Activated naive CD4-positive, alpha-beta T cell treated with anti-CD3 and anti-CD28 coated beads for 36 hours (primary cell): ENCODE data around the gene C16orf86. TPM values are rescaled to one million over a fixed set of nuclear protein-coding genes. Genes with fewer than 3 reads are reported as not detected.

ENCODE experiments used
- CTCF ChIA-PET: fragments of 350-600 bp; sonication (Branson Sonifier 250); formaldehyde crosslinking; loops from one replicate; lab custom pipeline; 2021; ENCODE audit warnings: antibody characterized with exemption; lab: Charles Lee
- DNase-seq: peaks from one replicate; pipeline ENCODE4 v3.0.0-alpha.2; 2020
- H3K27ac Mint-ChIP-seq: one replicate; pipeline ENCODE4 v1.8.0; 2021; ENCODE audit warnings: mild to moderate bottlenecking, mixed read lengths
- H3K27me3 Mint-ChIP-seq: one replicate; pipeline ENCODE4 v1.8.0; 2021; ENCODE audit warnings: low read depth, mixed read lengths
- H3K36me3 Mint-ChIP-seq: one replicate; pipeline ENCODE4 v1.8.0; 2021; ENCODE audit warnings: low read depth, mixed read lengths
- H3K4me1 Mint-ChIP-seq: one replicate; pipeline ENCODE4 v1.8.0; 2021; ENCODE audit warnings: low read depth, mixed read lengths
- H3K4me3 Mint-ChIP-seq: one replicate; pipeline ENCODE4 v1.8.0; 2021; ENCODE audit warnings: mild to moderate bottlenecking, moderate library complexity, mixed read lengths
- H3K9me3 Mint-ChIP-seq: one replicate; pipeline ENCODE4 v1.8.0; 2021; ENCODE audit warnings: mixed read lengths
- intact Hi-C: fragments of 100-400 bp; cut with micrococcal nuclease; formaldehyde crosslinking; loops from one replicate; pipeline ENCODE4 v1.15.1; 2023
- total RNA-seq, 2 experiments: library from RNA; stranded (reverse); gene quantifications; one replicate each; pipeline ENCODE4 v1.2.3, GENCODE V29; 2021

The C16orf86 gene
- total RNA-seq: 1 to 10 TPM; 3.2 to 3.6 TPM

DNA sequence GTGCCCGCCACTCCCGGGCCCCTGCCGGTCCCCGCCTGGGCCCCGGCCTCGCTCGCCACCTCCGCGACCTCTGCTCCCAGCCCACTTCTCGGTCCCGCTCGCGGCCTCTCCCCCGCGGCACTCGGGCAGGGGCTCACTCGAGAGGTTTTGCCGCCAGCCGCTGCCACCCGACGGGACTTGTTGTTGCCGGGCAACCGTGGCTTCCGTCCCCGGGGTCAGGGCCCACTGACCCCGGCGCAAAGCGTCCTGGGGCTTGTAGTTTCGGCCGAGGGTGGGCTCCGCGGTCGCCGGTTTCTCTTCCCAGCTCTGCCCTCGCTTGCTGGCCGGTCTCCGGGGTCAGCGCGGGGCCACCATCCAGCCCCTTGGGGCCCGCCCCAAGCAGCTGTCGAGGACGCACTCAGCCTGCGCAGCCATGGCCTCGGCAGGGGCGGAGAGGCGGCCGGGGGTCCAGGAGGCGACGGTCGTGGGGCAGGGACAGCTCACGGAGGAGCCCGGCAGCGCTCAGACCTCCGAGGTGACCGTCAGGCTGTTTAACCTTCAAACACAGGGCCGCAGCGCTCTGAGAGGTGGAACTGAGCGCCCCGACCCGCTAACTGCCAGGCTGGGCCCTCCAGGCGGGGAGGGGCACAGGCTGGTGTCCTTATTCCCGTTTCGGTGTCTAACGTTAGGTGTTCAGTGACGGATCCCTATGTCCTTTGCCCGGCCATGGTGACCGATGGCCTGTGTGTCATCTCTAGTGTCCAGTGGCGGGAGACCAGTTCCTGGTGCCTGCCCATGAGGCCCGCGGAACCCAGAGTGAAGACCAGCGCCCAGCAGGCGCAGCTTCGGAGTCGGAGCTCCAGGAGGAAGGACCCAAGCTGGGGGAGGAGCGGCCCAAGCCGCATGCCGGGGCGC is at the start of gene C16orf86, which contains the start of gene ENKD1:
TSS of gene C16orf86 (plus strand) at position 256 of the 894 bp plus-strand sequence. CDS start at position 413, 157 bp downstream.
TSS of gene ENKD1 (minus strand) at position 192 of the 894 bp plus-strand sequence. CDS start 308 bp downstream, outside the sequence.
- CTCF ChIA-PET: interaction anchor here (0.6 to 13.5 kb wide), 18 partner anchors 8 to 217 kb away, joined by 3 to 131 read pairs (median 4); partner anchors contain the start of genes CARMIL2, CTCF and RANBP10
- Mint-ChIP-seq H3K4me1 (peaks cover 17% of the 10 kb centered on the region), H3K9me3 (no peaks in the 10 kb centered on the region), H3K36me3 (peaks cover 1% of the 10 kb centered on the region), H3K27me3 (no peaks in the 10 kb centered on the region), H3K27ac (peak within 1 kb of the TSS; percentile 30), H3K4me3 (peak within 1 kb of the TSS; percentile 90)
- DNase-seq: peak; percentile 84
- intact Hi-C loops: loop anchor here (1.0 kb wide), 1 partner anchor 139 kb away; the partner anchor contains the start of genes RANBP10 and TSNAXIP1

DNA sequence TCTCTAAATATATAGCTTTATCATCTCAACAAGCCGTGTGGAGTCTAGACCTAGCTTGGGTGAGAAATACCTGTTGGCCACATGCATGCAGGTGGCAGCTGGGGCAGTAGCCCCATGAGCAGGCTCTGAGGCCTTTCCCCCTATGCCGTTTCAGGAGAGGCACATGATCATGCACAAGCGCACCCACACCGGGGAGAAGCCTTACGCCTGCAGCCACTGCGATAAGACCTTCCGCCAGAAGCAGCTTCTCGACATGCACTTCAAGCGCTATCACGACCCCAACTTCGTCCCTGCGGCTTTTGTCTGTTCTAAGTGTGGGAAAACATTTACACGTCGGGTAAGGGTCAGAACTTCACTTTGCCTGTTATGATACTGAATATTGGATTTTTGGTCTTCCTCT is 38.4 kb upstream of the C16orf86 start:
- CTCF ChIA-PET: interaction anchor here (0.6 to 0.8 kb wide), 3 partner anchors 21 to 114 kb away, joined by 3 to 4 read pairs (median 3); no protein-coding TSS in a partner anchor
- intact Hi-C loops: loop anchor here (5.0 kb wide), 1 partner anchor 41 kb away; no protein-coding TSS in a partner anchor
- Mint-ChIP-seq H3K27me3 (no peaks in the 10 kb centered on the region), H3K4me3 (no peak overlapping the region), H3K27ac (no peak overlapping the region), H3K4me1 (no peaks in the 10 kb centered on the region), H3K36me3 (peaks cover 41% of the 10 kb centered on the region), H3K9me3 (no peaks in the 10 kb centered on the region)
- DNase-seq: no peak

DNA sequence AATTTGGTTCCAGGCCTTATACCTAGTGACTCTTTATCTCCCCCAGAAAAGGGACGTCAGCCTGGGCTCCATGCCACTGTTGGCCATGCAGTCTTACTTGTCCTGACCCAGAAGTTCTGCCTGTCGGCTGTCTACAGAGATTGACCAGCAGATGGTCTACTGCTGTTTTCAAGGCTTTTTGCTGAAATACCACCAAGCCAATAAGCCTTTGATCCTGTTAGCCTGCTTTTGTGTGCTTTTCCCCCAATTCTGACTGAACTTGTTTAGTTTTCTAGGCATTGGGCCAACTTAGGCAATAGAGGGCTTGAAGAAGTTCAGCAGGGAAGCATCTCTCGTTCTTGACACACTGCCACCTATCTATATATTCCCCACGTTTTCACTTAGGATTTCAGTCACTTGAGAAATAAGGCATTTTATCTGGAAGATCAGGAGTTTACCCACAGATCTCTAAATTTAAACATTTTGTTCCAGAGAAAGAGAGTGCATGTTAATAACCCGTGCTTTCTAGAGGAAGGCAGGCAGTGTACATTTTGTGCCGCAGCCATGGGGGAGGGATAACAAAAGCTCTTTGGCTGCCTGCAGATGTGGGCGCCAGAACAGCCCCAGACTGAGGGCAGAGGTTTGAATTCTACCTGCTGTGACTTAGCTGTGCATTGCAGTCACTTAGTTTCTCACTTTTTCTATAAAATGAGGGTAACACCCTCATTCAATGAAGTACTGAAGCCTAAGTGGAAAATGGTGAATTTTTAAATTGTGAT is 34.0 kb upstream of the C16orf86 start:
- CTCF ChIA-PET: interaction anchor here (0.5 to 1.8 kb wide), 4 partner anchors 85 to 124 kb away, joined by 3 to 8 read pairs (median 4); no protein-coding TSS in a partner anchor
- H3K9me3 Mint-ChIP-seq: no peaks in the 10 kb centered on the region
- no peak overlapping the region for H3K27ac Mint-ChIP-seq
- H3K4me1 Mint-ChIP-seq: no peaks in the 10 kb centered on the region
- H3K27me3 Mint-ChIP-seq: no peaks in the 10 kb centered on the region
- intact Hi-C loops: no loop called here
- H3K36me3 Mint-ChIP-seq: peaks cover 33% of the 10 kb centered on the region
- DNase-seq: no peak
- H3K4me3 Mint-ChIP-seq: no peak overlapping the region

DNA sequence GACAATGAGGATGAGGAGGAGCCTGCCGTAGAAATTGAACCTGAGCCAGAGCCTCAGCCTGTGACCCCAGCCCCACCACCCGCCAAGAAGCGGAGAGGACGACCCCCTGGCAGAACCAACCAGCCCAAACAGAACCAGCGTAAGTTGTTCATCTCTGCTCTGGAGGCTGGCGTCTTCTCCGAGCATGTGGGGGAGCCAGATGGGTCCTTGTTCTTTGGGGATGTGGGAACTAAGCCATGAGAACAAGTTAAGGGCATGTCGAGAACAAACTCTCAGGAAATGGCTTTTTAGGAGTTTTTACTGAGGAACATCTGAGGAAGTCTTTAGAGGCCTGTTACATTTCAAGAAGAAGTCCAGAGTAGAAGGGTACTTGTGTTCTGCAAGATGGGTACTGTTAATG is 29.9 kb upstream of the C16orf86 start:
- Mint-ChIP-seq H3K9me3 (no peaks in the 10 kb centered on the region), H3K4me3 (no peak overlapping the region), H3K4me1 (no peaks in the 10 kb centered on the region), H3K27ac (peak overlapping the region; percentile 61), H3K27me3 (no peaks in the 10 kb centered on the region), H3K36me3 (peaks cover 19% of the 10 kb centered on the region)
- CTCF ChIA-PET: interaction anchor here (1.1 kb wide), 1 partner anchor 116 kb away, joined by 5 read pairs; no protein-coding TSS in a partner anchor
- no peak for DNase-seq
- intact Hi-C loops: no loop called here

- Mint-ChIP-seq H3K9me3 (no peaks in the 10 kb centered on the region), H3K27ac (no peak overlapping the region), H3K27me3 (no peaks in the 10 kb centered on the region), H3K36me3 (peaks cover 13% of the 10 kb centered on the region), H3K4me1 (no peaks in the 10 kb centered on the region), H3K4me3 (no peak overlapping the region)
- intact Hi-C loops: no loop called here
- DNase-seq: no peak
- CTCF ChIA-PET: interaction anchor here (1.1 to 2.9 kb wide), 2 partner anchors 90 to 117 kb away, joined by 5 to 20 read pairs; no protein-coding TSS in a partner anchor
Observed at GRCh38 chr16:67637625-67638024, 29.0 kb upstream of the C16orf86 start.

GRCh38 chr16:67641779-67642708 is 24.6 kb upstream of the C16orf86 start:
- Mint-ChIP-seq H3K27me3 (no peaks in the 10 kb centered on the region), H3K36me3 (peaks cover 5% of the 10 kb centered on the region), H3K4me1 (peaks cover 9% of the 10 kb centered on the region), H3K27ac (no peak overlapping the region), H3K9me3 (no peaks in the 10 kb centered on the region), H3K4me3 (no peak overlapping the region)
- intact Hi-C loops: no loop called here
- DNase-seq: no peak
- CTCF ChIA-PET: interaction anchor here (0.7 to 7.7 kb wide), 5 partner anchors 73 to 917 kb away, joined by 3 to 168 read pairs (median 6); no protein-coding TSS in a partner anchor

DNA sequence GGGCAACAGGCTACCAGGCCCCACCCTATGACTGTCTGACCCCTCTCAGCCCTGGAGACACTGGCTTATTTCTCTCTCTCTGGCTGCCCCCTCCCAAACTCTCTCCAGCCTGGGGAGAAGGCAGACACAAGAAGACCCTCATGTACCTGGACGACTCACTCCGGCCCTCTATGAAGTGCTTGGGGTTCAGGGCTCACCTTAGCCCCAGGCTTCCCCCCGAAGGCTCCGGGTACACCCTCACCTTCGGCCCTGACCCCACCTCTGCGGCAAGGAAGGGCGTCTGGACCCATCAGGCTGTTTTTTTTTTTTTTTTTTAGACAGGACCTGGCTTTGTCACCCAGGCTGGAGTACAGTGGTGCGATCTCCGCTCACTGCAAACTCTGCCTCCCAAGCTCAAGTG is 22.6 kb upstream of the C16orf86 start:
- Mint-ChIP-seq H3K36me3 (peaks cover 9% of the 10 kb centered on the region), H3K27me3 (no peaks in the 10 kb centered on the region), H3K27ac (peak overlapping the region; percentile 82), H3K4me1 (peaks cover 9% of the 10 kb centered on the region), H3K9me3 (no peaks in the 10 kb centered on the region), H3K4me3 (peak overlapping the region; percentile 65)
- DNase-seq: no peak
- intact Hi-C loops: loop anchor here (1.0 kb wide), 2 partner anchors 82 to 97 kb away; partner anchors contain the start of gene CTCF
- CTCF ChIA-PET: interaction anchor here (0.6 to 7.7 kb wide), 24 partner anchors 10 to 200 kb away, joined by 3 to 168 read pairs (median 4); partner anchors contain the start of genes ACD, CTCF and PARD6A

DNA sequence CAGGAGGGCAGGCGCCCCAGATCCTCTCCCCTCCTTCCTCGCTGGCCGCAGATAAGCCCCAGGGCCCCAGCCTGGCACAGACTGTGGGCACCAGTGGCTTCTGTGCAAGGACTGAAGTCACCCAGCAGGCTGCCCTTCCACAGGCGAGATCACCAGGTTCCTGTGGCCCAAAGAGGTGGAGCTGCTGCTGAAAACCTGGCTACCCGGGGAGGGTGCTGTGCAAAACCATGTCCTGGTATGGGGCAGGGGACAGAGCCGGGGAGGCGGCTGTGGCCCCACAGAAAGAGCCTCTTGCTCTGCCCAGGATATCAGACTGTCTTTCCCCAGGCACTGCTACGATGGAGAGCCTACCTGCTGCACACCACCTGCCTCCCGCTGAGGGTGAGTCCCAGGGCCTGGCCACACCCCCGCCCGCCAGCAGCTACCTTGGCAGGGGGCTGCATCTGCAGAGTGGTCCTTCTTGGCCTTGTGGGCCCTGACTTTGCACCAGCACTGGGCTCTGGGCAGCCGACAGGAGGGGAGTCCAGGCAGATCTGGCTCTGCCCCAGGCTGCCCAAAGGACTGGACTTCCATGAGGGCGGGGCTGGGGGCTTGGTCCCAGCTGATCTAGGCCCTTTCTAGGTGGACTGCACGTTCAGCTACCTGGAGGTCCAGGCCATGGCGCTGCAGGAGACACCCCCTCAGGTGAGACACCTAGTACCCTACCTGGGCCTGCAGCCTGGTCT is 21.1 kb upstream of the C16orf86 start:
- H3K4me3 Mint-ChIP-seq: peak overlapping the region; percentile 83
- H3K4me1 Mint-ChIP-seq: peaks cover 13% of the 10 kb centered on the region
- H3K27ac Mint-ChIP-seq: peak overlapping the region; percentile 91
- intact Hi-C loops: loop anchor here (1.0 kb wide), 3 partner anchors 15 to 164 kb away; partner anchors contain the start of genes ACD, ATP6V0D1 and PARD6A
- H3K27me3 Mint-ChIP-seq: no peaks in the 10 kb centered on the region
- CTCF ChIA-PET: interaction anchor here (0.6 to 7.7 kb wide), 17 partner anchors 10 to 174 kb away, joined by 3 to 168 read pairs (median 7); partner anchors contain the start of genes ACD, CTCF and PARD6A
- H3K36me3 Mint-ChIP-seq: peaks cover 18% of the 10 kb centered on the region
- DNase-seq: no peak
- H3K9me3 Mint-ChIP-seq: no peaks in the 10 kb centered on the region

- no peak overlapping the region for H3K27ac Mint-ChIP-seq
- CTCF ChIA-PET: interaction anchor here (6.2 to 7.7 kb wide), 2 partner anchors 101 to 126 kb away, joined by 84 to 168 read pairs; no protein-coding TSS in a partner anchor
- peaks cover 27% of the 10 kb centered on the region for H3K36me3 Mint-ChIP-seq
- H3K4me1 Mint-ChIP-seq: peaks cover 14% of the 10 kb centered on the region
- intact Hi-C loops: no loop called here
- H3K27me3 Mint-ChIP-seq: no peaks in the 10 kb centered on the region
- DNase-seq: no peak
- H3K4me3 Mint-ChIP-seq: no peak overlapping the region
- H3K9me3 Mint-ChIP-seq: no peaks in the 10 kb centered on the region
Observed at GRCh38 chr16:67647111-67647651, 19.4 kb upstream of the C16orf86 start.

- intact Hi-C loops: no loop called here
Observed at GRCh38 chr16:67647681-67648080, 18.9 kb upstream of the C16orf86 start.

More at GRCh38 chr16:67647681-67648080, 18.9 kb upstream of the C16orf86 start:
- Mint-ChIP-seq H3K4me3 (no peak overlapping the region), H3K27ac (no peak overlapping the region), H3K27me3 (no peaks in the 10 kb centered on the region), H3K9me3 (no peaks in the 10 kb centered on the region), H3K36me3 (peaks cover 28% of the 10 kb centered on the region), H3K4me1 (peaks cover 14% of the 10 kb centered on the region)
- no peak for DNase-seq
- CTCF ChIA-PET: interaction anchor here (1.4 to 7.7 kb wide), 2 partner anchors 102 to 134 kb away, joined by 3 to 168 read pairs; no protein-coding TSS in a partner anchor
